ENCODE results near the gene CIDEC.
"Not testable (repeated sequence)": the region's sequence is repeated elsewhere in the genome, so short reads cannot be mapped to it uniquely, and the experiment has no call there.

The CIDEC gene

GRCh38 chr3:9870978-9871377 is 9.1 kb downstream of the CIDEC start:
- no peak overlapping the region for H3K4me2 ChIP-seq
- H3K79me2 ChIP-seq (ENCODE audit: insufficient read depth, low read depth) = no peaks in the 10 kb centered on the region
- H3K27ac ChIP-seq = no peak overlapping the region
- TF ChIP-seq CTCF (conservative IDR thresholded peaks at IDR 0.05; ENCODE audit: low read depth, low read length) = no peak
- no peak overlapping the region for H3K4me3 ChIP-seq (IDR thresholded peaks at IDR 0.05; ENCODE audit: insufficient read depth, low read depth, low read length)
- no peaks in the 10 kb centered on the region for H3K27me3 ChIP-seq (ENCODE audit: insufficient read depth, low read depth)
- no peaks in the 10 kb centered on the region for H3K4me1 ChIP-seq (ENCODE audit: low read depth, poor library complexity, severe bottlenecking)
- H2AFZ ChIP-seq (ENCODE audit: low read depth) = no peak overlapping the region
- H4K20me1 ChIP-seq (ENCODE audit: insufficient read depth) = no peaks in the 10 kb centered on the region
- H3K9ac ChIP-seq = no peak overlapping the region
- no peaks in the 10 kb centered on the region for H3K36me3 ChIP-seq (ENCODE audit: insufficient read depth)

GRCh38 chr3:9869955-9870354 is 10.1 kb downstream of the CIDEC start:
- Histone ChIP-seq H2AFZ (ENCODE audit: low read depth) (no peak overlapping the region), H3K79me2 (ENCODE audit: insufficient read depth, low read depth) (no peaks in the 10 kb centered on the region), H3K4me2 (no peak overlapping the region), H3K27me3 (ENCODE audit: insufficient read depth, low read depth) (no peaks in the 10 kb centered on the region), H4K20me1 (ENCODE audit: insufficient read depth) (no peaks in the 10 kb centered on the region), H3K4me3 (IDR thresholded peaks at IDR 0.05; ENCODE audit: insufficient read depth, low read depth, low read length) (no peak overlapping the region), H3K9ac (no peak overlapping the region), H3K27ac (no peak overlapping the region), H3K4me1 (ENCODE audit: low read depth, poor library complexity, severe bottlenecking) (no peaks in the 10 kb centered on the region), H3K36me3 (ENCODE audit: insufficient read depth) (no peaks in the 10 kb centered on the region)
- TF ChIP-seq CTCF (conservative IDR thresholded peaks at IDR 0.05; ENCODE audit: low read depth, low read length) = no peak

- H3K79me2 ChIP-seq (ENCODE audit: insufficient read depth, low read depth) = no peaks in the 10 kb centered on the region
- H3K4me1 ChIP-seq (ENCODE audit: low read depth, poor library complexity, severe bottlenecking) = no peaks in the 10 kb centered on the region
- no peak overlapping the region for H3K4me3 ChIP-seq (IDR thresholded peaks at IDR 0.05; ENCODE audit: insufficient read depth, low read depth, low read length)
- no peak for TF ChIP-seq CTCF (conservative IDR thresholded peaks at IDR 0.05; ENCODE audit: low read depth, low read length)
- H3K27ac ChIP-seq = no peak overlapping the region
- H3K27me3 ChIP-seq (ENCODE audit: insufficient read depth, low read depth) = no peaks in the 10 kb centered on the region
- no peak overlapping the region for H3K4me2 ChIP-seq
- no peaks in the 10 kb centered on the region for H3K36me3 ChIP-seq (ENCODE audit: insufficient read depth)
- H2AFZ ChIP-seq (ENCODE audit: low read depth) = no peak overlapping the region
- no peak overlapping the region for H3K9ac ChIP-seq
- H4K20me1 ChIP-seq (ENCODE audit: insufficient read depth) = no peaks in the 10 kb centered on the region
Observed at GRCh38 chr3:9867106-9867505, 12.9 kb downstream of the CIDEC start.

- no peaks in the 10 kb centered on the region for H4K20me1 ChIP-seq (ENCODE audit: insufficient read depth)
- no peak overlapping the region for H3K4me3 ChIP-seq (IDR thresholded peaks at IDR 0.05; ENCODE audit: insufficient read depth, low read depth, low read length)
- no peak overlapping the region for H3K9ac ChIP-seq
- no peak for TF ChIP-seq CTCF (conservative IDR thresholded peaks at IDR 0.05; ENCODE audit: low read depth, low read length)
- no peak overlapping the region for H3K27ac ChIP-seq
- no peaks in the 10 kb centered on the region for H3K4me1 ChIP-seq (ENCODE audit: low read depth, poor library complexity, severe bottlenecking)
- no peaks in the 10 kb centered on the region for H3K36me3 ChIP-seq (ENCODE audit: insufficient read depth)
- no peaks in the 10 kb centered on the region for H3K27me3 ChIP-seq (ENCODE audit: insufficient read depth, low read depth)
- H3K79me2 ChIP-seq (ENCODE audit: insufficient read depth, low read depth) = no peaks in the 10 kb centered on the region
- no peak overlapping the region for H3K4me2 ChIP-seq
- H2AFZ ChIP-seq (ENCODE audit: low read depth) = no peak overlapping the region
Observed at GRCh38 chr3:9866639-9867038, 13.4 kb downstream of the CIDEC start.

- H4K20me1 ChIP-seq (ENCODE audit: insufficient read depth); H3K9ac ChIP-seq; H3K79me2 ChIP-seq (ENCODE audit: insufficient read depth, low read depth); H2AFZ ChIP-seq (ENCODE audit: low read depth); H3K4me3 ChIP-seq (IDR thresholded peaks at IDR 0.05; ENCODE audit: insufficient read depth, low read depth, low read length); H3K36me3 ChIP-seq (ENCODE audit: insufficient read depth); H3K27ac ChIP-seq; H3K4me2 ChIP-seq; H3K4me1 ChIP-seq (ENCODE audit: low read depth, poor library complexity, severe bottlenecking); H3K27me3 ChIP-seq (ENCODE audit: insufficient read depth, low read depth): not testable (repeated sequence)
Observed at GRCh38 chr3:9865125-9865637, 14.9 kb downstream of the CIDEC start.

All from KMS-11 (cell line).